GM21786 (cell line): ENCODE measurements around the gene AHNAK2.

Experiments used
- ATAC-seq: cut with Tn5 transposase; IDR thresholded peaks from one replicate; pipeline ENCODE4 v1.9.1; 2021; ENCODE audit not compliant: unreplicated experiment

The AHNAK2 gene

GRCh38 chr14:105012171-105012985 is 34.2 kb upstream of the AHNAK2 start:
- no peak for ATAC-seq

GRCh38 chr14:105011312-105011990 is 33.3 kb upstream of the AHNAK2 start:
- ATAC-seq = no peak

- no peak for ATAC-seq
These were observed 32.7 kb upstream of the AHNAK2 start for GRCh38 chr14:105010891-105011291.

- ATAC-seq = no peak
These were observed 31.9 kb upstream of the AHNAK2 start for GRCh38 chr14:105010106-105010505.

- ATAC-seq = no peak
These were observed 29.6 kb upstream of the AHNAK2 start for GRCh38 chr14:105007593-105008264.

- ATAC-seq = no peak
These were observed 28.8 kb upstream of the AHNAK2 start for GRCh38 chr14:105006831-105007592.

- ATAC-seq = no peak
These were observed 28.0 kb upstream of the AHNAK2 start for GRCh38 chr14:105005929-105006830.

- ATAC-seq = no peak
These were observed 27.3 kb upstream of the AHNAK2 start for GRCh38 chr14:105005329-105005928.

GRCh38 chr14:104999361-104999760 is 21.2 kb upstream of the AHNAK2 start:
- ATAC-seq = no peak

GRCh38 chr14:104998801-104999200 is 20.6 kb upstream of the AHNAK2 start:
- no peak for ATAC-seq

- ATAC-seq = no peak
These were observed 18.3 kb upstream of the AHNAK2 start for GRCh38 chr14:104996483-104996882.

- no peak for ATAC-seq
These were observed 17.9 kb upstream of the AHNAK2 start for GRCh38 chr14:104996032-104996431.

- no peak for ATAC-seq
These were observed 16.8 kb upstream of the AHNAK2 start for GRCh38 chr14:104994978-104995377.

GRCh38 chr14:104993808-104994591 is 15.8 kb upstream of the AHNAK2 start:
- no peak for ATAC-seq

- ATAC-seq = no peak
These were observed 15.1 kb upstream of the AHNAK2 start for GRCh38 chr14:104993306-104993705.

- ATAC-seq = no peak
These were observed 14.3 kb upstream of the AHNAK2 start for GRCh38 chr14:104992501-104992900.

- ATAC-seq = no peak
These were observed 13.7 kb upstream of the AHNAK2 start for GRCh38 chr14:104991896-104992230.

GRCh38 chr14:104989951-104990303 is 11.8 kb upstream of the AHNAK2 start:
- ATAC-seq = no peak
